ENCODE measurements around the gene DYRK1A. TPM values are rescaled to one million over a fixed set of nuclear protein-coding genes. Genes with fewer than 3 reads are reported as not detected.

The DYRK1A gene
- total and polyA plus RNA-seq, 10 of the 15 experiments (the other 5 are each of a cell fraction or from before 2014, with no cell fraction given), result 2.4 to 68.6 (median 30.7) TPM

GRCh38 chr21:37372951-37373350 lies 6.4 kb downstream of the DYRK1A start:
- Histone ChIP-seq H2AFZ (ENCODE audit: control insufficient read depth, low read depth, low read length) (no peak overlapping the region), H3K4me1 (ENCODE audit: control insufficient read depth, insufficient read depth, low read length) (peaks cover 16% of the 10 kb centered on the region; the same call in 1 of the 2 replicates), H3K9ac (ENCODE audit: control insufficient read depth, insufficient read depth, low read length) (no peak overlapping the region), H3K4me3 (no peak overlapping the region), H3K27ac (ENCODE audit: control insufficient read depth, insufficient read depth) (no peak overlapping the region), H3K36me3 (ENCODE audit: control insufficient read depth in 2 of 2, insufficient read depth in 2 of 2, low read length in 1 of 2) (peaks cover 0 to 4% of the 10 kb centered on the region in 2 experiments; a peak in 1 of 4 replicates), H4K20me1 (ENCODE audit: control insufficient read depth, insufficient read depth) (peaks cover 6% of the 10 kb centered on the region), H3K27me3 (replicated peaks in 1 of 2; ENCODE audit: control insufficient read depth in 2 of 2, insufficient read depth in 2 of 2, low read length in 1 of 2) (no peaks in the 10 kb centered on the region), H3K9me3 (replicated peaks; ENCODE audit: control insufficient read depth, insufficient read depth, low read length) (0 out of 3 replicates have a peak, but pooled peaks cover 1% of the 10 kb centered on the region), H3K79me2 (ENCODE audit: control insufficient read depth, insufficient read depth, low read length) (peaks cover 100% of the 10 kb centered on the region), H3K4me2 (ENCODE audit: control insufficient read depth, insufficient read depth) (peak overlapping the region; percentile 48; the same call in 1 of the 2 replicates)
- ATAC-seq, result no peak
- ChIA-PET CTCF (interaction anchor here (0.6 to 2.4 kb wide), 8 partner anchors 8 to 206 kb away, joined by 3 to 12 read pairs (median 4); no protein-coding TSS in a partner anchor), POLR2A (interaction anchor here (1.2 to 1.8 kb wide), 3 partner anchors 9 to 35 kb away, joined by 4 to 6 read pairs (median 5); no protein-coding TSS in a partner anchor), SMC1A (ENCODE audit: uncharacterized antibody, unreplicated experiment) (interaction anchor here (0.9 to 7.9 kb wide), 9 partner anchors 8 to 206 kb away, joined by 3 to 62 read pairs (median 5); no protein-coding TSS in a partner anchor), RAD21 (ENCODE audit: unreplicated experiment) (interaction anchor here (0.8 to 1.4 kb wide), 4 partner anchors 34 to 191 kb away, joined by 3 to 4 read pairs (median 4); partner anchors contain the start of gene VPS26C)
- DNase-seq (ENCODE audit: low read depth, low spot score), result no peak
- no TSS peak for BruUV-seq (replicated peaks)
- FAIRE-seq, result no peak
- TF ChIP-seq FOXK2 (IDR thresholded peaks at IDR 0.05), result no peak
- TF ChIP-seq CHD2 (IDR thresholded peaks at IDR 0.05; ENCODE audit: borderline replicate concordance, low read depth, low read length), result no peak
- no peak for TF ChIP-seq LARP7 (IDR thresholded peaks at IDR 0.05)
- no peak for TF ChIP-seq SUZ12 (IDR thresholded peaks at IDR 0.05; ENCODE audit: unreplicated experiment)
- TF ChIP-seq CBX5 (IDR thresholded peaks at IDR 0.05; ENCODE audit: low read depth), result no peak
- TF ChIP-seq GATAD2B (conservative IDR thresholded peaks at IDR 0.05; ENCODE audit: low read depth), result no peak
- TF ChIP-seq ZNF24 (IDR thresholded peaks at IDR 0.05), result no peak
- no peak for TF ChIP-seq SMARCA5 (IDR thresholded peaks at IDR 0.05)
- 98% methylated on average over 3 of the region's 3 CpGs for WGBS (ENCODE audit: insufficient coverage, insufficient replicate concordance, low lambda C conversion rate, missing lambda C conversion rate)
- in situ Hi-C loops (cut with MboI) (no loop called here), intact Hi-C loops (cut with micrococcal nuclease; ENCODE audit: unreplicated experiment) (loop anchor here (5.0 kb wide), 3 partner anchors 34 to 269 kb away; no protein-coding TSS in a partner anchor)

Data from GM12878 (cell line).